H1 (cell line): ENCODE measurements around the gene SLC25A30. TPM values are rescaled to one million over a fixed set of nuclear protein-coding genes. Genes with fewer than 3 reads are reported as not detected.

ENCODE experiments used
- ASH2L ChIP-seq: fragments of 200-600, 300-600 bp; sonication (generic); IDR thresholded peaks from one replicate; pipeline ENCODE4 v1.7.1; 2017; ENCODE audit warnings: low read length
- CTCF ChIP-seq, 3 experiments: IDR thresholded peaks; 1 replicate in 2 of 3; 2 replicates in 1 of 3; pipeline versions ENCODE4 v1.5.1 to v1.6.1; 2011; ENCODE audit warnings: low read length in 3 of 3, mild to moderate bottlenecking in 3 of 3, inconsistent platforms in 2 of 3, low read depth in 1 of 3, moderate library complexity in 1 of 3; ENCODE audit not compliant: insufficient read depth in 1 of 3; ENCODE audit errors: control extremely low read depth in 1 of 3
- JUND ChIP-seq: IDR thresholded peaks from 2 replicates; pipeline ENCODE4 v1.6.1; 2011; ENCODE audit warnings: mild to moderate bottlenecking, improper control_type of control experiment, low read length
- RBBP5 ChIP-seq: IDR thresholded peaks from 2 replicates; pipeline ENCODE4 v1.7.1; 2012; ENCODE audit warnings: low read depth, mild to moderate bottlenecking, inconsistent platforms, low read length, moderate library complexity, borderline replicate concordance
- polyA plus RNA-seq, 7 experiments: library from polyadenylated mRNA; depleted of rRNA in 3 of 7; stranded (reverse) in 5 of 7; unstranded in 2 of 7; fragments of >200 nt in 5 of 7; fragments of 200-250 nt in 2 of 7; gene quantifications; 1 replicate in 5 of 7; 2 replicates in 1 of 7; 4 replicates in 1 of 7; pipeline versions ENCODE4 v1.2.1 to v1.2.3, GENCODE V29; 2011 to 2013; ENCODE audit warnings: missing spikeins in 2 of 7, mixed read lengths in 2 of 7
- total RNA-seq: library from RNA; stranded (reverse); fragmentation: NEBNext Ultra II Directional; extraction: Animal tissue kit (Norgen Biotek cat#: 25700); gene quantifications from 2 replicates; pipeline ENCODE4 v1.2.1, GENCODE V29; 2021

SLC25A30 gene
- total and polyA plus RNA-seq, 2 of the 8 experiments (the other 6 are each of a cell fraction or from before 2014, with no cell fraction given), result 2.1 to 8.7 TPM

GRCh38 chr13:45410001-45410400, 8.2 kb downstream of the SLC25A30 start (continued):
- TF ChIP-seq RBBP5 (no peak), JUND (no peak), CTCF (IDR thresholded peaks at IDR 0.05; ENCODE audit: control extremely low read depth in 1 of 3, insufficient read depth in 1 of 3, low read depth in 1 of 3, low read length in 3 of 3) (no peak), ASH2L (no peak)
